Lung (tissue), 12 donors: ENCODE results near the gene SCCPDH. TPM values are rescaled to one million over a fixed set of nuclear protein-coding genes. Genes with fewer than 3 reads are reported as not detected.
"Not testable (repeated sequence)": the region's sequence is repeated elsewhere in the genome, so short reads cannot be mapped to it uniquely, and the experiment has no call there.

Experiments
- ATAC-seq: fragments of 200-7000 bp; cut with Tn5 transposase; one replicate; pipeline ENCODE4 v1.9.1; 2020; ENCODE audit warnings: moderate number of reproducible peaks; ENCODE audit not compliant: insufficient read depth, low FRiP score
- DNase-seq, 3 donors: peaks; one replicate each; pipeline ENCODE4 v3.0.0-alpha.2; 2013 to 2017
- H3K27ac ChIP-seq, 2 donors: one replicate each; pipeline ENCODE4 v1.5.1; 2013; ENCODE audit warnings: mild to moderate bottlenecking in 2 of 2, moderate library complexity in 2 of 2, control low read depth in 1 of 2, inconsistent platforms in 1 of 2, low read depth in 1 of 2, low read length in 1 of 2
- H3K27me3 ChIP-seq, 3 donors: one replicate each; pipeline ENCODE4 v1.5.1; 2013; ENCODE audit warnings: low read length in 2 of 3; ENCODE audit not compliant: control insufficient read depth in 3 of 3, insufficient read depth in 3 of 3
- H3K36me3 ChIP-seq, 4 donors: one replicate each; pipeline ENCODE4 v1.5.1; 2013; ENCODE audit warnings: low read length in 4 of 4, mild to moderate bottlenecking in 1 of 4, moderate library complexity in 1 of 4; ENCODE audit not compliant: control insufficient read depth in 4 of 4, insufficient read depth in 4 of 4
- H3K4me1 ChIP-seq, 5 donors: one replicate each; pipeline ENCODE4 v1.5.1; 2013; ENCODE audit warnings: low read length in 5 of 5, mild to moderate bottlenecking in 2 of 5, moderate library complexity in 1 of 5; ENCODE audit not compliant: control insufficient read depth in 5 of 5, insufficient read depth in 5 of 5
- H3K4me3 ChIP-seq: one replicate; pipeline ENCODE4 v1.5.1; 2013; ENCODE audit warnings: mild to moderate bottlenecking, control low read depth, moderate library complexity
- H3K9ac ChIP-seq, 2 donors: one replicate each; pipeline ENCODE4 v1.5.1; 2013; ENCODE audit warnings: low read length in 2 of 2, control low read depth in 1 of 2; ENCODE audit not compliant: insufficient read depth in 1 of 2
- H3K9me3 ChIP-seq, 4 donors: one replicate each; pipeline ENCODE4 v1.5.1; 2013; ENCODE audit warnings: low read length in 3 of 4, mild to moderate bottlenecking in 1 of 4, moderate library complexity in 1 of 4; ENCODE audit not compliant: control insufficient read depth in 4 of 4, insufficient read depth in 3 of 4
- WGBS, 2 donors: extraction: QIAGEN DNeasy Blood & Tissue Kit; methylation state at CpG; one replicate each; pipeline ENCODE4 v1.1.7; 2013; 5-methylcytosine and 5-hydroxymethylcytosine counted together
- polyA plus RNA-seq, 2 donors: library from polyadenylated mRNA; stranded (reverse); fragments of 200-250 nt; gene quantifications; one replicate each; pipeline ENCODE4 v1.2.1, GENCODE V29; 2013
- total RNA-seq, 2 donors: library from RNA; depleted of rRNA in 1 of 2; stranded (reverse); fragments of >200 nt in 1 of 2; gene quantifications; one replicate each; pipeline ENCODE4 v1.2.1, GENCODE V29; 2014 to 2021
- TF ChIP-seq, protein P1 (sequence below): IDR thresholded peaks from 2 replicates; pipeline ENCODE4 v1.5.1; 2012; ENCODE audit warnings: mild to moderate bottlenecking; ENCODE audit errors: control extremely low read depth, extremely low read depth
- donor health status: control.
- donor health status: control.
- donor health status: Bipolar disorder and iron deficiency.
- donor health status: healthy.
- donor health status: DM: yes; HTN: yes; CAD: no.

Gene SCCPDH
- total and polyA plus RNA-seq, 4 donors: 14.2 to 34.0 (median 24.8) TPM

GRCh38 chr1:246709196-246709595 lies 15.0 kb upstream of the SCCPDH start:
- Histone ChIP-seq H3K9me3 (no peaks in the 10 kb centered on the region), H3K27ac (no peak overlapping the region), H3K27me3 (no peaks in the 10 kb centered on the region), H3K36me3 (no peaks in the 10 kb centered on the region), H3K9ac (no peak overlapping the region), H3K4me3 (no peak overlapping the region), H3K4me1 (no peaks in the 10 kb centered on the region)
- ATAC-seq: no peak
- DNase-seq: no peak
- 96 to 98% methylated on average over 4 of the region's 4 CpGs for WGBS, 2 donors
- TF ChIP-seq, protein P1, sequence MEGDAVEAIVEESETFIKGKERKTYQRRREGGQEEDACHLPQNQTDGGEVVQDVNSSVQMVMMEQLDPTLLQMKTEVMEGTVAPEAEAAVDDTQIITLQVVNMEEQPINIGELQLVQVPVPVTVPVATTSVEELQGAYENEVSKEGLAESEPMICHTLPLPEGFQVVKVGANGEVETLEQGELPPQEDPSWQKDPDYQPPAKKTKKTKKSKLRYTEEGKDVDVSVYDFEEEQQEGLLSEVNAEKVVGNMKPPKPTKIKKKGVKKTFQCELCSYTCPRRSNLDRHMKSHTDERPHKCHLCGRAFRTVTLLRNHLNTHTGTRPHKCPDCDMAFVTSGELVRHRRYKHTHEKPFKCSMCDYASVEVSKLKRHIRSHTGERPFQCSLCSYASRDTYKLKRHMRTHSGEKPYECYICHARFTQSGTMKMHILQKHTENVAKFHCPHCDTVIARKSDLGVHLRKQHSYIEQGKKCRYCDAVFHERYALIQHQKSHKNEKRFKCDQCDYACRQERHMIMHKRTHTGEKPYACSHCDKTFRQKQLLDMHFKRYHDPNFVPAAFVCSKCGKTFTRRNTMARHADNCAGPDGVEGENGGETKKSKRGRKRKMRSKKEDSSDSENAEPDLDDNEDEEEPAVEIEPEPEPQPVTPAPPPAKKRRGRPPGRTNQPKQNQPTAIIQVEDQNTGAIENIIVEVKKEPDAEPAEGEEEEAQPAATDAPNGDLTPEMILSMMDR: no peak

DNA sequence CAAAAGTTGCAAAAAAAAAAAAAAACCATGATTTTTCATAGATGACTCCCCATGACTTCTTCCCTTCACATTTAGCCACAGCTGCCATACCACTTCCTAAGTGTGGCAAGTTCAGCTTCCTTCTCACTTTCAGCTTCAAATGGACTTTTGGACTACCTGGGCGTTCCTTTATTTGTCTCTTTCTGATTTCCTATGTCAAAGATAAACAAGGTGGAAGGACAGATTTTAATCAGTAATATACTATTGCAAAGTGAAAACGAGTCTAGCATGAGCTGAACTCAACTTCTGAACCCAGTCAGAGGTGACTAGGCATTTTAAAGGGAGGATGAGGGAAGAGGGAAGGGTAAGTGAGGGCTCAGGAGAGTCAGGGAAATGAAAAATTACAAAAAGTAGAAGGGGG lies 14.4 kb upstream of the SCCPDH start:
- Histone ChIP-seq H3K27ac (no peak overlapping the region), H3K36me3 (no peaks in the 10 kb centered on the region), H3K4me1 (no peaks in the 10 kb centered on the region), H3K4me3 (no peak overlapping the region), H3K9me3 (no peaks in the 10 kb centered on the region), H3K27me3 (no peaks in the 10 kb centered on the region), H3K9ac (no peak overlapping the region)
- TF ChIP-seq, protein P1: no peak
- 16 to 29% methylated on average over 2 of the region's 2 CpGs for WGBS, 2 donors
- DNase-seq (no peak), ATAC-seq (no peak)

DNA sequence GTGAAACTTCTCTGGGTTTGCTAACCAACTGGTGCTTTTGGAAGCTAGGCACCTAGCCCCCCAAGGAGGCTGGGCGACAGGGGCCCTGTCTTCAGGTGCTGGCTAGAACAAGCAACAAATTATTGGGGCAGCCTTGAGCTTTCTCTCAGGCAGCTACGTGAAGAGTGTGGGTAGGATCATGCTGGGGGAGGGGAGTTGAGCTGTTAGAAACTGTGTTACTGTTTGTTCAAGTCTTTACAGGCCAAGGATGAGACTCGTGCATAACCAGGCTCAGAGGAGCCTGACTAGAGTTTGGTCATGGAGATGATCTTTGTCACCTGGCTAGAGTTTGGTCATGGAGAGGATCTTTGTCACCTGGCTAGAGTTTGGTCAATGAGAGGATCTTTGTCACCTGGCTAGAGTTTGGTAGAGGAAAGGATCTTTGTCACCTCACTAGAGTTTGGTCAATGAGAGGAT lies 12.6 kb upstream of the SCCPDH start:
- Histone ChIP-seq H3K9me3 (no peaks in the 10 kb centered on the region), H3K9ac (no peak overlapping the region), H3K4me1 (no peaks in the 10 kb centered on the region), H3K27me3 (no peaks in the 10 kb centered on the region), H3K4me3 (no peak overlapping the region), H3K27ac (no peak overlapping the region), H3K36me3 (no peaks in the 10 kb centered on the region)
- DNase-seq (no peak), ATAC-seq (no peak)
- TF ChIP-seq, protein P1: no peak
- WGBS, 2 donors: 78 to 86% methylated on average over 3 of the region's 3 CpGs

GRCh38 chr1:246712428-246712827 lies 11.8 kb upstream of the SCCPDH start:
- not testable (repeated sequence) for H3K4me1 ChIP-seq, H3K9me3 ChIP-seq, ATAC-seq, H3K27ac ChIP-seq, H3K36me3 ChIP-seq, H3K27me3 ChIP-seq, H3K4me3 ChIP-seq, DNase-seq, H3K9ac ChIP-seq
- 94 to 95% methylated on average over 5 of the region's 5 CpGs for WGBS, 2 donors

GRCh38 chr1:246719361-246719760 lies 4.8 kb upstream of the SCCPDH start:
- not testable (repeated sequence) for H3K27ac ChIP-seq, ATAC-seq, H3K4me3 ChIP-seq, H3K9ac ChIP-seq, H3K36me3 ChIP-seq, H3K4me1 ChIP-seq, H3K9me3 ChIP-seq, DNase-seq, H3K27me3 ChIP-seq
- 97 to 100% methylated on average over 1 to 2 of the region's 2 CpGs for WGBS, 2 donors

DNA sequence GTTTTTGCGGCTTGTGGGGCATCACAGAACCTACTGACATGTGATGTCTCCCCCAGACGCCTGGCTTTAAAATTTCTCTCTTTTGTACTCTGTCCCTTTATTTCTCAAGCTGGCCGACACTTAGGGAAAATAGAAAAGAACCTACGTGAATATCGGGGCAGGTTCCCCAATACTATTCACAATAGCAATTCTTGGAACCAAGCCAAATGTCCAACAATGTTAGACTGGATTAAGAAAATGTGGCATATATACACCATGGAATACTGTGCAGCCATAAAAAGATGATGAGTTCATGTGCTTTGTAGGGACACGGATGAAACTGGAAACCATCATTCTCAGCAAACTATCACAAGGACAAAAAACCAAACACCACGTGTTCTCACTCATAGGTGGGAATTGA lies 3.4 kb upstream of the SCCPDH start:
- H3K27ac ChIP-seq, H3K4me3 ChIP-seq, H3K9me3 ChIP-seq, DNase-seq, H3K9ac ChIP-seq, H3K4me1 ChIP-seq, H3K27me3 ChIP-seq, H3K36me3 ChIP-seq, ATAC-seq: not testable (repeated sequence)
- WGBS, 2 donors: 88 to 96% methylated on average over 7 of the region's 7 CpGs
